ENCODE data around the gene COL4A1.
A peak's percentile ranks its signal among the peaks of the same experiment; 100 is the strongest.

COL4A1 gene

GRCh38 chr13:110341445-110342244 lies 34.7 kb upstream of the COL4A1 start:
- no peak for ATAC-seq

GRCh38 chr13:110340812-110341444 lies 34.0 kb upstream of the COL4A1 start:
- peak; percentile 70 to 72 for ATAC-seq

- no peak for ATAC-seq
These were observed 33.1 kb upstream of the COL4A1 start for GRCh38 chr13:110339975-110340550.

GRCh38 chr13:110339263-110339662 lies 32.3 kb upstream of the COL4A1 start:
- ATAC-seq: no peak

GRCh38 chr13:110338441-110339101 lies 31.6 kb upstream of the COL4A1 start:
- no peak for ATAC-seq

GRCh38 chr13:110337247-110337646 lies 30.3 kb upstream of the COL4A1 start:
- no peak for ATAC-seq

GRCh38 chr13:110336681-110337080 lies 29.7 kb upstream of the COL4A1 start:
- ATAC-seq: no peak

- ATAC-seq: no peak
These were observed 29.2 kb upstream of the COL4A1 start for GRCh38 chr13:110336108-110336507.

GRCh38 chr13:110334841-110335490 lies 28.0 kb upstream of the COL4A1 start:
- ATAC-seq: no peak

- no peak for ATAC-seq
These were observed 27.3 kb upstream of the COL4A1 start for GRCh38 chr13:110334256-110334655.

GRCh38 chr13:110333837-110334236 lies 26.9 kb upstream of the COL4A1 start:
- ATAC-seq: no peak

- no peak for ATAC-seq
These were observed 25.8 kb upstream of the COL4A1 start for GRCh38 chr13:110332750-110333149.

- no peak for ATAC-seq
These were observed 24.4 kb upstream of the COL4A1 start for GRCh38 chr13:110331362-110331761.

GRCh38 chr13:110330491-110331011 lies 23.6 kb upstream of the COL4A1 start:
- ATAC-seq: no peak

- ATAC-seq: no peak
These were observed 23.0 kb upstream of the COL4A1 start for GRCh38 chr13:110329798-110330461.

- ATAC-seq: no peak
These were observed 22.3 kb upstream of the COL4A1 start for GRCh38 chr13:110329258-110329657.

GRCh38 chr13:110328573-110328972 lies 21.6 kb upstream of the COL4A1 start:
- no peak for ATAC-seq

- no peak for ATAC-seq
These were observed 20.2 kb upstream of the COL4A1 start for GRCh38 chr13:110327051-110327721.

GRCh38 chr13:110326263-110326904 lies 19.4 kb upstream of the COL4A1 start:
- ATAC-seq: no peak

- no peak for ATAC-seq
These were observed 17.2 kb upstream of the COL4A1 start for GRCh38 chr13:110324026-110324749.
